MCF 10A (cell line): ENCODE results near the gene AGTRAP. TPM values are rescaled to one million over a fixed set of nuclear protein-coding genes. Genes with fewer than 3 reads are reported as not detected.

Source experiments
- BruUV-seq: library from RNA; stranded (reverse); fragments of 400-500 nt; replicated peaks from 2 replicates; lab custom pipeline; 2021; lab: Mats Ljungman, UMichigan
- CTCF ChIA-PET: fragments of 300-600 bp; sonication (Branson Sonifier 250); formaldehyde crosslinking; extraction: SDS; loops from one replicate; lab custom pipeline; 2021; ENCODE audit warnings: antibody characterized with exemption, inconsistent platforms; lab: Yijun Ruan, JAX
- POLR2A ChIA-PET: fragments of 300-600, 350-650 bp; sonication (Branson Sonifier 250); formaldehyde crosslinking; extraction: SDS; loops from one replicate; lab custom pipeline; 2020; ENCODE audit warnings: antibody characterized with exemption, inconsistent platforms; lab: Yijun Ruan, JAX
- DNase-seq: peaks from one replicate; pipeline ENCODE4 v3.0.0-alpha.2; 2018; ENCODE audit not compliant: unreplicated experiment
- H3K27ac Mint-ChIP-seq: one replicate; pipeline ENCODE4 v1.8.0; 2022; ENCODE audit warnings: mild to moderate bottlenecking, low read depth, mixed read lengths; ENCODE audit not compliant: unreplicated experiment
- H3K27me3 Mint-ChIP-seq: one replicate; pipeline ENCODE4 v1.8.0; 2022; ENCODE audit warnings: mixed read lengths; ENCODE audit not compliant: insufficient read depth, unreplicated experiment
- H3K36me3 Mint-ChIP-seq: one replicate; pipeline ENCODE4 v1.8.0; 2022; ENCODE audit warnings: mild to moderate bottlenecking, moderate library complexity, mixed read lengths; ENCODE audit not compliant: insufficient read depth, unreplicated experiment
- H3K4me1 Mint-ChIP-seq: one replicate; pipeline ENCODE4 v1.8.0; 2022; ENCODE audit warnings: mixed read lengths; ENCODE audit not compliant: insufficient read depth, unreplicated experiment
- H3K4me3 Mint-ChIP-seq: one replicate; pipeline ENCODE4 v1.8.0; 2022; ENCODE audit warnings: mild to moderate bottlenecking, moderate library complexity, mixed read lengths; ENCODE audit not compliant: unreplicated experiment
- H3K9me3 Mint-ChIP-seq: one replicate; pipeline ENCODE4 v1.8.0; 2022; ENCODE audit warnings: mixed read lengths; ENCODE audit not compliant: unreplicated experiment
- intact Hi-C: fragments of 100-400 bp; cut with micrococcal nuclease; formaldehyde crosslinking; loops from 2 replicates; pipeline ENCODE4 v1.14.1; 2022
- total RNA-seq: library from RNA; stranded (reverse); gene quantifications from 2 replicates; pipeline ENCODE4 v1.2.3, GENCODE V29; 2022
- TF ChIP-seq, protein P1 (sequence below): fragments of 200-600 bp; IDR thresholded peaks from one replicate; pipeline ENCODE4 v1.8.0; 2022; ENCODE audit warnings: antibody characterized with exemption, mild to moderate bottlenecking; ENCODE audit not compliant: unreplicated experiment

AGTRAP gene
- total RNA-seq, 1 experiment from 2014 or later: 73.1 TPM

DNA sequence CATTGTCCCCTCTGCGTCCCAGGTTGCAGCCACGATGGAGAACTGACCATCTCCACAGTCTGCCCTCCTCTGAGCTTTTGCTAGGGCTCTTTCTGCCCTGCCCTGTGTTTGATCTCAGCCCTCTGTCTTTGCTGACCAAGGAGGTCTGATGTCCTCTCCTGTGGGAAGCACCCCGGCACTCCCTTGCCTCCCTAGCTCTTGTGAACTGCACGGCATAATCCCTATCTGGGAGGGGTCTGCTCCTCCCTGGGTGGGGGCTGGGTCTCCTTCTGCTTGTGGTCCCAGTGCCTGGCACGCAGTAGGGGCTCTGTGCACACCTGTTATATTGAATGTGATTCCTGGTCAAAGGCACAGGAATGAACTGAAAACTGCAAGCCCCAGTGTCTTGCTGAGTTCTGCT, 42.0 kb upstream of the AGTRAP start:
- POLR2A ChIA-PET: interaction anchor here (0.7 to 1.3 kb wide), 3 partner anchors 40 to 47 kb away, joined by 3 read pairs; no protein-coding TSS in a partner anchor
- no TSS peak for BruUV-seq
- Mint-ChIP-seq H3K4me1 (peaks cover 18% of the 10 kb centered on the region), H3K9me3 (no peaks in the 10 kb centered on the region), H3K27ac (no peak overlapping the region), H3K27me3 (peaks cover 47% of the 10 kb centered on the region), H3K4me3 (no peak overlapping the region), H3K36me3 (no peaks in the 10 kb centered on the region)
- CTCF ChIA-PET: interaction anchor here (1.1 to 1.8 kb wide), 2 partner anchors 17 to 656 kb away, joined by 3 to 4 read pairs; no protein-coding TSS in a partner anchor
- intact Hi-C loops: no loop called here
- TF ChIP-seq, protein P1, sequence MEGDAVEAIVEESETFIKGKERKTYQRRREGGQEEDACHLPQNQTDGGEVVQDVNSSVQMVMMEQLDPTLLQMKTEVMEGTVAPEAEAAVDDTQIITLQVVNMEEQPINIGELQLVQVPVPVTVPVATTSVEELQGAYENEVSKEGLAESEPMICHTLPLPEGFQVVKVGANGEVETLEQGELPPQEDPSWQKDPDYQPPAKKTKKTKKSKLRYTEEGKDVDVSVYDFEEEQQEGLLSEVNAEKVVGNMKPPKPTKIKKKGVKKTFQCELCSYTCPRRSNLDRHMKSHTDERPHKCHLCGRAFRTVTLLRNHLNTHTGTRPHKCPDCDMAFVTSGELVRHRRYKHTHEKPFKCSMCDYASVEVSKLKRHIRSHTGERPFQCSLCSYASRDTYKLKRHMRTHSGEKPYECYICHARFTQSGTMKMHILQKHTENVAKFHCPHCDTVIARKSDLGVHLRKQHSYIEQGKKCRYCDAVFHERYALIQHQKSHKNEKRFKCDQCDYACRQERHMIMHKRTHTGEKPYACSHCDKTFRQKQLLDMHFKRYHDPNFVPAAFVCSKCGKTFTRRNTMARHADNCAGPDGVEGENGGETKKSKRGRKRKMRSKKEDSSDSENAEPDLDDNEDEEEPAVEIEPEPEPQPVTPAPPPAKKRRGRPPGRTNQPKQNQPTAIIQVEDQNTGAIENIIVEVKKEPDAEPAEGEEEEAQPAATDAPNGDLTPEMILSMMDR: no peak
- no peak for DNase-seq

DNA sequence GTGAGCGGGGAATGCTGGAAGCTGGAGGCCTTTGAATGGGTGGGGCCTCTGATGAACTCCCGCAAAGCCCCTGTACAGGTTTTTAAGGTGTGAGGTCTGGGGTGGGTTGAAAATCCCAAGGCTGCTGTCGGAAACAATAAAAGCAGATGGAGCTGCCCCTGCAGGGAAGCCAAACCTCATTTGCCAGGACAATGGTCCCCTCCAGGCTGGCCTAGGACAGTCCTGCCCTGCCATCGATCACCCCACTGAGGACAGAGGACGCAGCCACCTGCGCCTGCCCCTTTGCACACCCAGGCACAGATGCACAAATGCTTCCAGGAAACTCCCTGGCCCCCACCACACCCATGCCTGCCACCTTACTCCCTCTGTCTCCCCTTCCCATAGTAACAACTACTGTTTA, 40.1 kb upstream of the AGTRAP start:
- no peak for DNase-seq
- TF ChIP-seq, protein P1: no peak
- H3K4me3 Mint-ChIP-seq: no peak overlapping the region
- H3K27ac Mint-ChIP-seq: no peak overlapping the region
- peaks cover 30% of the 10 kb centered on the region for H3K27me3 Mint-ChIP-seq
- intact Hi-C loops: no loop called here
- H3K9me3 Mint-ChIP-seq: no peaks in the 10 kb centered on the region
- POLR2A ChIA-PET: interaction anchor here (0.5 to 1.5 kb wide), 3 partner anchors 10 to 213 kb away, joined by 3 to 5 read pairs (median 3); partner anchors contain the start of gene FBXO6
- BruUV-seq: no TSS peak
- CTCF ChIA-PET: interaction anchor here (1.6 kb wide), 1 partner anchor 24 kb away, joined by 7 read pairs; no protein-coding TSS in a partner anchor
- peaks cover 18% of the 10 kb centered on the region for H3K4me1 Mint-ChIP-seq
- no peaks in the 10 kb centered on the region for H3K36me3 Mint-ChIP-seq

DNA sequence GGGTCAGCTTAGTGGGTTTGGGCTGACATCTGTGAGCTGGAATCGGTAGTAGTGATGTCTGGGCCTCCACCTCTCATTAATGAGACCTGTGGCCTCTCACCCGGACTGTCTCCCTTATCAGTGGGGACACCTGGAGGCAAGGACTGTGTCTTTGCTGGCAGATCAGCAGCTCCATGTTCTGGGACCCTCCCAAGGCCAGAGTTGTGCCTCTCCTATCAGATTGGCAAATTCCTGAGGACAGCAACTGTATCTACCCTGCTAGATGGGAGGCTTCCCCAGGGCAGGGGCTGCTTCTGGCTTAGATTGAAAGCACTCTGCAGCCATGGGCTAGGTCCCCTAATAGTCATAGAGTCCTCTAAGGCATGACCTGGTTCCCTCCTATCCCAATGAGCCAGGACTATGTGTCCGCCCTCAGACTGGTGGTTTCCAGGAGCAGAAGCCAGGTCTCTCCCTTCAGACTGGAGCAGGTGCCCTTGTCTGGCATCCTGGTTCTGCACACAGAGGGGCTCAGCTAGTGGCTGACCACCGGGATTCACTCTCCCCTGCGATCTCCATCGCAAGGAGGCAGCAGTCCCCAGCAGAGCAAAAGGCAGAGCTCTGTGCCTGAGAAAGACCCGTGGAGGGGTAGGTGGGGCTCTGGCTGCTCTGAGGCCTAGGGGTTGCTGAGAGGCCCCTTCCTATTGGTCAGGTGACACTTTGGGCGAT, 38.6 kb upstream of the AGTRAP start:
- intact Hi-C loops: no loop called here
- Mint-ChIP-seq H3K4me1 (peaks cover 12% of the 10 kb centered on the region), H3K4me3 (no peak overlapping the region), H3K9me3 (no peaks in the 10 kb centered on the region), H3K27me3 (peaks cover 19% of the 10 kb centered on the region), H3K36me3 (no peaks in the 10 kb centered on the region), H3K27ac (no peak overlapping the region)
- no peak for DNase-seq
- ChIA-PET POLR2A (interaction anchor here (0.6 kb wide), 1 partner anchor 182 kb away, joined by 3 read pairs; no protein-coding TSS in a partner anchor), CTCF (interaction anchor here (1.0 to 1.7 kb wide), 4 partner anchors 13 to 44 kb away, joined by 3 to 5 read pairs (median 3); partner anchors contain the start of gene FBXO6)
- no TSS peak for BruUV-seq
- TF ChIP-seq, protein P1: no peak

DNA sequence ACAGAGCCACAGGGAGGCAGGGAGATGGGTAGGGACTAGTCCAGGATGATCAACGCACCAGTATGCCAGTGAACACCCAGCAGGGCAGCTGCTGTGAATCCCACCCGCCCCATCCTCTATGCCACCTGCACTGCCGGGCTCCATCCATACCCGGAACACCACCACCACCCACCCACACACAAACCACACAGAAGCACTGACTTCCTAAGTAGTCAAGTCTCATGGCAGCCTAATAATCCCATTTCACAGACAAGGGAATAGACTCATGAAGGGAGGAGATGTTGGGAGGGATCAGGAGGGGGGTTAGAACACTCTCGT, 38.1 kb upstream of the AGTRAP start:
- no peak overlapping the region for H3K27ac Mint-ChIP-seq
- DNase-seq: no peak
- POLR2A ChIA-PET: interaction anchor here (0.6 kb wide), 1 partner anchor 182 kb away, joined by 3 read pairs; no protein-coding TSS in a partner anchor
- peaks cover 13% of the 10 kb centered on the region for H3K27me3 Mint-ChIP-seq
- no peaks in the 10 kb centered on the region for H3K36me3 Mint-ChIP-seq
- TF ChIP-seq, protein P1: no peak
- CTCF ChIA-PET: interaction anchor here (1.0 to 1.7 kb wide), 3 partner anchors 13 to 45 kb away, joined by 3 to 5 read pairs (median 3); no protein-coding TSS in a partner anchor
- intact Hi-C loops: no loop called here
- no peak overlapping the region for H3K4me3 Mint-ChIP-seq
- BruUV-seq: no TSS peak
- peaks cover 11% of the 10 kb centered on the region for H3K4me1 Mint-ChIP-seq
- no peaks in the 10 kb centered on the region for H3K9me3 Mint-ChIP-seq
